GM19372 (cell line): ENCODE results near the gene GRID1.

Source experiments
- ATAC-seq: cut with Tn5 transposase; IDR thresholded peaks from one replicate; pipeline ENCODE4 v1.9.1; 2021; ENCODE audit warnings: mild to moderate bottlenecking, low read depth, moderate library complexity; ENCODE audit not compliant: unreplicated experiment

The GRID1 gene

DNA sequence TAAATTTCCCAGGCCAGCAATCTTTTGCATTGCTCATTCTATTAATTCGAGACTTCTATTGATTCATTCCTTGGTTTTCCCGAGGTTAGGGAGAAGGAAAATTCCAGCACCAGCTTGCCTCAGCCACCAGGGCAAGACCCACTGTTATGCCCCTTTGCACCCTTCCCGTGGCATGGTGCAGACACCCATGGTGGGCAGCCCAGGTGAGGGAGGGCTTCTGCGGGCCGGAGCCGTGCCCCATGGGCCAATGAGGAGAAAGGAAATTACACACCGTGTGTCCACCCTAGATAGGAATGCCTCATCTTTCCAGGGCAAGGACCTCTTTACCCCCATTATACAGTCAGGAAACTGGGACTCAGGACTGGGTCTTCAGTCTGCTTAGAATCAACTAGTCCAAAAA is 4.5 kb upstream of the GRID1 start:
- ATAC-seq: no peak

DNA sequence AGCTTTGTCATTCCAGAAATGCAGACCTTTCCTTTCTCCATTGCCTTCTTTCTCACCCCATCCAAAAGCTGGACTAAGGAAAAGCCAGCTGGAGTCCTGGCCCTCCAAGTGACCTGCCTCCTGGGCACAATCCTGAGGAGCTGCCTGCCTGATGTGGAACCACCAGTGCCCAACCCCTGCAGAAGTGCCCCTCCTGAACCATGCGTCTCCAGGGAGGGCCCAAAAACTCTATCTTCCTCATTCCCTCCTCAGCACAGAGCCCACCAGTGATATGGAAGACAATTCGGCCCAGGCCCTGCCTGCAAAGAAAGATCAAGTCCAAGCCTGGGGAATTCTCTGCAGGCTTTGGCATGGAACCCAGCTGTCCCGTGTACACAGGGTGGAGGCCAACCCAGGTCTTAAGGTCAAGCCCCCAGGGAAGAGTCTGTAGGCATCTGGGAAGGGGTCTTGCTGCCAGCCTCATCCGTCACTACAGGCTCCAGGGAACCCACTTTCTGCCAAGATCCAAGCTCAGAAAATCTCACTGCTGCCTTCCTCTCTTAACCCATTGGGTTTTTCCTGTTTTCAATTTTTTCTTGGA is 3.5 kb upstream of the GRID1 start:
- no peak for ATAC-seq

DNA sequence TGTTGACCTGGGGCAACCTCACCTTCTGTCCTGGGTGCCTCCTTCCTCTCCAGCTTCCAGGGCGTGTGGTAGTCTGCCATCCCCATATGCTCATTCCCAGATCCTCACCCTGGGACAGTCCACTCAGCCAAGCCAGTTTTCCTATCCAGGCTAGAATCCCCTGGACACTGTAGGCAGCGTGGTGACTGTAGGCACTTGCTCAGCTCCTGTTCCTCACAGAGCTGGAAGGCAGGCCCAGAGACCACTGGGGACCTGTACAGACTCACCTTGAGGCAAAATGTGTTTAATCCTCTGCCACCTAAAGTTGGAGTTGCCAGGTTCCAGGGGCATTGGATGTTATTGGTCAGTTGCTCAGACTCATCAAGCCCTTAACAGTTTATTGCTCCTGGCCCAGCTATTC is 2.4 kb upstream of the GRID1 start:
- ATAC-seq: no peak

DNA sequence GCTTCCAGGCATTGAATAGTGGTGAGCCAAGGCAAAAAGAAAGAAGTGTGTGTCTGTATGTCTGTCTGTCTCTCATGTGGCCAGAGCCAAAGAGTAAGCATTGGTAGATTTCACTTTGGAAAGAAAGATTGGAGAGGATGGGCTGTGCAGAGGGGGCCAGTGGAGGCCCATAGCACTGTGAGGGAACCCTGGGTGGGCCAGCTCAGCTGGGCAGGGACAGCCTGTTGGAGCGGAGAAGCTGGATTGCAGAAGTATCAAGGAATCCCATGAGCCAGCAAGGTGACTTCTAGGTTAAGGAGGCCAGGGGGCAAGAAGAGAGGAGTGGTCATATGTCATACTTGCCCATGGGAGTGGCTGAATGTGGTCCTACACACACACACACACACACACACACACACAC is 1.5 kb upstream of the GRID1 start:
- ATAC-seq: no peak

DNA sequence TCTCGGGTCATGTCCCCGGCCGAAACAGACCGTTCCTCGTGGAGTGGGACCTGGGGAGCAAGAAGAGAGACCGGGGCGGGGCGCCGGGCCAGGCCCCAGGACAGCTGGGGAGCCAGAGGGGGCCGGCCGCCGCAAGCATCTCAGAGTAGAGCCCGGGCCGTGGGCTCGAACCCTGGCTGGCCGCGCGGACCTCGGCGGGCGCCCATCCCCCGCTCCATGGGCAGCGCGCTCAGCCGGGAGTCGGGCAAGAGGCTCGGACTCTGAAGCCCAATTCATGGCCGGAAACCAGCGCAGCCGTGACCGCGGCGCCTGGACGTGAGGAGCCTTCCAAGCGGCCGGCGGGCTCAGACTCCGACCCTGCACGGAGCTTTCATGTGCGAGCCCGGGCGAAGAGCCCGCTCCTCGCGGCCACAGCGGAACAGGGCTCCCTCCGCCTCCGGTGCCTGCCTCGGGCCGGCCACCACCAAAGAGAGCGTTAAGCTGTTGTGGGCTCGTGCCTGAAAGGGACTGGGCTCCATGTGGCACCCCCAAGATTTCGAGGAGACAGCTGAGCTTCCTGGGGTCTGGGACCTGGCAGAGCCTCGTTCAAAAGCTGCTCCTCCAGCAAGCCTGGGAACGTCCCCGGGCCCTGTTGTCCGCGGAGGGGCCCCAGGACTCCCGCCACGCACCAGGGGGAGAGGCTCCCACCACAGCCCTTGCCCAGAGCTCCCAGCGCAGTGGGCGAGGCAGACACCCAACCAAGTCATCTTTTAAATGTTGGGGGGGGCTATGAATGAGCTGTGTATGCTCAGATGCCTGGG is 757 bp upstream of the GRID1 start:
- no peak for ATAC-seq

DNA sequence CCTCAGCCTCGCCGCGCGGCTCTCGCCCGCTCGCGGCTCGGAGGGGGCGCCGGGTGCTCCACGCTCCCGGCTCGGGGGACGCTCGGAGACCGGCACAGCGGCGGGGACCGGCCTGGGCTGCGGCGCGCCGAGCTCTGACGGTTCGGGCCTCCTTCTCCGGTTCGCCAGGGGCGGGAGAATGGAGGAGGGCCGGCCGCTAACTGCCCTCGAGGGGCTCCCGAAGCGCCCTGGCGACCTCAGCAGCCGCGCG is 232 bp upstream of the GRID1 start:
- ATAC-seq: no peak

DNA sequence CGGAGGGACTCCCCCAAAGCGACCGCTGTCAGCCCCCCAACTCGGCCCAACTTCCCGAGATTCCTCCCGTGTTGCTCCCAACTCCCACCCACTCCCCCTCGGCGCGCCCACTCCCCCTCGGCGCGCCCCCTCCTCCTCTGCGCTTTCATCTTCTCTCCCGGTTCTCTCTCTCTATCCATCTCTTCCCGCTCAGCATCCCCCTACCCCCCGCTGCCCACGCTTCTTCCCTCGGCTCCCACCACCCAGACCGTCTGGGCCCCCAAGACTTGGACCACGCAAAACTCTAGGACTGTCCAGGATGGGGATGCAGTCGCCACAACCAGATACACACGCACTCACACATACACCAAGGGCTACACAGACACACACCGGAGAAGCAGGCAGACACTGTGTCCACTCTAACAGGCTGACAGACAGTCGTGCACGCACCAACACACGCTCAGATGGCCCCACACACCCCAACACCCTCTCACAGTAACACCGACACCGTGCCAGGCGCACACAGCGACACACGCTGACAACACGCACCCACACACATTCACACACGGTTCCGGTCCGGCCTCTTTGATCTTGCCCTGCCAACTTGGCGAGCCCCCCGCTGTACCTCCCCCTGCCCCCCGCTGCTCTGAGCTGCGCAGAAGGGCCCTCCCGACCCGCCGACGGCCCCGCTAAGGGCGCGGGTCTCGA is 1.1 kb downstream of the GRID1 start:
- ATAC-seq: no peak

DNA sequence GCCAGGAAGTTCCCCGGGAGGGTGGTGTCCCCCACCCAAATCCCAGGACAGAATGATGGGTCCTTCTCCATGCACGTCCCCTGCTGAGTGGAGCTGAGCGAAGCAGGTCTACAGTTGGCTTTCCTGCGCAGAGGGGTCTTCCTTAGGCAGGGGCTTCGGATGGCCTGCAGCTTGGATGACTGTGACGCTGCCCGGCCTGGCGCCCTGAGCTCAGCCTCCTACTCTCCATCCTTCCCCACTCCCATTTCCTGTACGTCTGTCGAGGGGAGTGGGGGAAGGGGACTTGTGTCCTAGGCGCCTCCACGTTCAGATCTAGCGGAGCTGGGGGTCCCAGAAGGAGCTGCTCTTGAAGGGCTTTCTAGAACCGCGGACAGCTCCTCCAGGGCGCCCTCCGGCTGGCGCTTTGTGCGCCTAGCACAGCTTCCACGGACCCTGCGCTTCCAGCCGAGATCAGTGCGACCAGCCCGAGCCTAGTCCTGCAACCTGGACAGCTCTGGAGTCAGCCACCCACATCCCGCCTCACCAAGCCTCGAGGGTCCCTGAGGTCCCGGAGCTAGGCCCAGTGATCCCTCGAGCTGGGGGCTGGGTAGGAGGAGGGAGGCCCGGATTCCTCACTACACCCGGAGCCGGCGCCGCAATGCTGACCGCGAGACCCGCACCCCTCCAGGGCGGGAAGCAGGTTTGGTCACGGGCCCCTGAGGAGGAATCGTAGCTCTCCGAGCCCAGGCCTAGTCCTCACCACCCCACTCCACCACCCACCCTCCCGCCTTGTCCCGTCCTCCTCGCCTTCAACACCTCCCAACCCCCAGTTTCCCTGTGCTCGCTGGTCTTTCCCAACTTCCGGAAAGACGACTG is 1.9 kb downstream of the GRID1 start:
- no peak for ATAC-seq

DNA sequence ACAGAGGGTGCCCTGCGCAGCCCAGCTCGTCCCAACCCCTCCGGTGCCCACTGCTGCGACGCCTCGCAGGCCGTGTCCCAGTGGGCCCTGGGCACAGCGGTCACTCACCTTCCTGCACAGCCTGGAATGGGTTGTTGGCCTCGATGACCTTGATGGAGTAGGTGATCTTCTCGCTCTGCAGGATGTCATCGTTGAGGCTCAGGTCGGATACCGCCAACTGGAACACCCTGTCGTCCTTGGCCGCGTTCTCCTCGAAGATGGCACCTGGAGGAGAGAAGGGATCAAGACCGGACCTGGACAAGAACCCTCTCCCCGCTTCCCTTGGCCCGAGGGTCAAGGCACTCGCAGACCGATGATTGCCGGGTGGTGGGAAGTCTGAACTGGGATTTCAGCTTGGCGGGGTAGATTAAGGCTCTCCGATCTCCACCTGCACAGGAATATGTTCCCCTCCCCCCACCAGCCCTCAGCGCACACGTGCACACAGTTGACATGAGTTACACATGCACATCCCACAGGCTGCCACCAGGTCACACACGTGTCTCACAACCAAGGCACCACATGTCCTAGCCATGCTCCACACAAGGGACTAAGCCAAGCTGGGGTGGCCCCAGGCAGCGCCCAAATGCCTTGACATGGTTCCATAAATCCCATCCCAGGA is 2.6 kb downstream of the GRID1 start:
- no peak for ATAC-seq

DNA sequence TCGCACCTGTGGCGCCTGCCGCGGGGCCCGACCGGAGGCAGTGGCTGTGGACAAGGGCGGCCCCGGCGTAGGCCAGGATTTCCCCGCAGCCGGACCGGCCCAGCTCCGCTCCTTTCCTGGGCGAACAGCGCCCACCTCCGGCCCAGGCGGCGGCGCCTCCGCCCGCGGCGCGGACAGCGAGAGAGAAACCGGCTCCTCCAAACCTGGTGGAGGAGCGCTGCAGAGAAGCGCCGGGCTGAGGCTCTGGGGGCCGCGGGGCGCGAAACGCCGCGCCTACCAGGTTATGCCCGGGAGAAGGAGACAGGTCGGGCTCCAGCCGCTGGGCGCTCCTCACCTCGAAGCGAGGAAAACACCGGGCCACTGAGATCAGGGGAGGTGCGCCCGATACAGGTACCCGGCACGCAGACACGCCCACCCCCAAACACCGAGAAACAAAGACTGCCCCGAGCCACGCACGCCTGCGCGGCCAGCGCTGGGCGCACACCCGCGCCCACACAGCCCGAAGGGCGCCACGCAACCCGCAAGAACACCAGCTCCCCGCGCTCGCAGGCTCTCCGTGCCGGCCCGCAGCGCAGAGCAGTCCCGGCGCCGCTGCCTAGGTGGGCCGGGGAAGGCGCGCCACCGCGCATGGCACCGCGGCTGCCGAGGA is 3.3 kb downstream of the GRID1 start:
- ATAC-seq: no peak

DNA sequence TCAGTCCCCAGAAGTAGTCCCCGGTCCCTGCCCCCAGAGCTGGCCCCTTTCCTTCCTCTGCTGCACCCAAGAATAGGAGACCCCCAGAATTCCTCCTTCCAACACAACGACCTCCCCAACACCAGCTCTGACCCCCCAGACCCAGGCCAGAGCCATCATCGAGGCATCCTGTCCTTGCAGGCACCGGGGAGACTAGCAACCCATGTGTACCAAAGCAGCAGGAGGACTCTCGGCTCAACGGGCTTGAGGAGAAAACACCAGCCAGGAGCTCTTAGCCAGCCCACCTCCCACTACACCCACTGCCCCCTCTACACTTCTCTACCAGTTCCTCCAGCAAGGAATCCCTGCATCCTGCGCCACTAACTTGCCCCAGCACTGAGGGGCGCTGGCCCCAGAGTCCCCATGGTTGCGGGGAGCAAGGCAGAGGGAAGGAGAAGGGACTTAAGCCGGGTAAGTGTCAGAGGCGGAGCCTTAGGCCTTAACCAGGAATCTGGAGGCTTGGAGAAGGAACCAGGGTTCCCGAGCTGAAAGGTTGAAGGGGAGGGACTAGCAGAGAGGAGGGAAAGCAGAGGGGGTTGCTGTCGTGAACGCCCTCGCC is 3.9 kb downstream of the GRID1 start:
- ATAC-seq: no peak

DNA sequence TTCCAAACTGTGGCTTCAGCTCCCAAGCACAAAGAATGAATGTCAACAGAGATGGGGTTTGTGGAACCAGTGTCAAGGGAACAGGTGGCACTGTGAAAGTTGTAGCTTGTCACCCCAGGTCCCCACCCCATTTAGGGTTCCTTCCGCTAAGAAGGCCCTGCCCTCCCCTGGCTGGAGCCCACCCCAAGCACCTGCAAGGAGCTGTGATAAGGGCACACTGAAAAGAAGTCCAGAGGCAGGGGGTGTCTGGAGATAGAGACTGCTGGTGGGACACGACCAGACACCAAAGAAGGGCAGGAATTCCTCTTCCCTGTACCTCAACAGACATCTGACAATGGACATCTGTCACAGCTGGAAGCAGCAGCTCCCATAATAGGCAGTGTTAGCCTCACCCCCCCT is 4.5 kb downstream of the GRID1 start:
- no peak for ATAC-seq

DNA sequence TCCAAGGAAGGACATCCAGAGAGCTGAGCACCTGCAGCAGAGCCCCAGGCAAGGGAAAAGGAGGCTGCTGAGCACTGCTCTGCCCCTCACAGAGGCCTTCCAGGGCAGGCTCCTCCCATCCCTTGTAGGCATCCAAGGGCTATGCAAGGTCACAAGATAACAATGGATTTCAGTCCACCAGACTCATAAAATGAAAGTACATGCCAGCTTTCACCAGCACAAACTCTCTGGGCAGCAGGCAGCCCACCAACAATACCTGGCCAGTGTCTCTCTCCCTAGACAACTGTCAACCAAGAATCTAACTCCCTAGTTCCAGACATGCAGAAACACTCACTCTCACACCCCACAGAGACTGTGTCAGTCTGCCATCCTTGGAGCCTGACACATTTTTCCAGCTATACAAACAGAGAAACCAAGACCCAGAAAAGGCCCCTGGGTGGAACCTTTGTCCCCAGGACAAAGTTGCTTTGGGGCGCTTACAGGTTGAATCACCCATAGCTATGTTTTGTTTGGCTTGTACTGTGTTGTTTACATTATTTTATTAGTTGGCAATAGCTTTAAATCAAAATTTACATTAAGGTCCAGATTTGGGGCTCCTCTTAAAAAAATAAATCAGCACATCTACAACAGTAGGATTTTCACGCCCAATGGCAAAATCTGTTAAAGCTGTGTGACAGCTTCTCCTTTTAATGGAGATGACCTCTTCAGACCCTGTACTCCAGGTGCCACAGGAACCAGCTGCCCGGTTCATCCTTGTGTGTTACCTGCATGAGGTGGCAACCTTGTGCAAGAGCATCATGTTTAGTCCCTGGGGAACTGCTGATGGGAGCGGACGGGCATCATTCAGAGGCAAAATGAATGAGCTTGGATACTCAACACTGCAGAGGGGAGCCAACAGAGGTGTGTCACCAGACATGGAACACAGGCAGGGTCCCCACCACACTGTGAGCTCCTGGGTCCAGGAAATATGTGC is 5.2 kb downstream of the GRID1 start:
- no peak for ATAC-seq

DNA sequence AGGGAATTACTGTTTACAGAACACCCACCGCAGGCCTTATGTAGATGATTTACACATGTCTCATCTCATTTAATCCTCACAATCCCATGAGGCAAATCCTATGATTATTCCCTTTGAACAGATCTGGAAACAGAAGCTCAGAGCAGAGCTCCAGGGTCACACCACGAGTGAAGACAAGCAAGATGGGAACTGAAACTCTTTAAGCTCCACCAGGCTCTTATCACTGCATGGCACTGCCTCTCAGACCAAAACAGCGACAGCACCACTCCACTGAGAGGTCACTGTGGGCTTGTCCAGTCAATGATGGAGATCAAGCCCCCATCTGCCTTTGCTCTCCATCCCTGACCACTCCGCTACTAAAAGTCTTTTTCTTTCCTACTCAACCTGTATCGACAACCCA is 5.9 kb downstream of the GRID1 start:
- ATAC-seq: no peak

DNA sequence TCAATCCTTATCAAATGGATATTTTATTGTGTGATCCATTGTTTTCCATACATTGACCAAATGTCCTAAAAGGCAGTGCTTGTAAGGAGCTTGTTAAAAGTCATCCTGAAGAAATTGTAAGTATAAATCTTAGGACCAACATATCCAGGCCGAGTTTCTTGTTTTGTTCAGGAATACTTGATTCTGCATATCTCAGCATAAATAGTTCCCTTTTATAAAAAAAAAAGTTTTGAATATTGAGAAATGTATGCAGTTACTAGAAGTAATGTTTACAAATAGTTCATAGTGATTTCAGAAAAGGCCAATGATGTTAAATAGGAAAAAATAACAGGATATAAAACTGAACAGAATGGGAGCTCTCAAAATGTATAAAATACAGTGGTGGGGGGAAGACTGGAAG is 6.6 kb downstream of the GRID1 start:
- ATAC-seq: no peak

DNA sequence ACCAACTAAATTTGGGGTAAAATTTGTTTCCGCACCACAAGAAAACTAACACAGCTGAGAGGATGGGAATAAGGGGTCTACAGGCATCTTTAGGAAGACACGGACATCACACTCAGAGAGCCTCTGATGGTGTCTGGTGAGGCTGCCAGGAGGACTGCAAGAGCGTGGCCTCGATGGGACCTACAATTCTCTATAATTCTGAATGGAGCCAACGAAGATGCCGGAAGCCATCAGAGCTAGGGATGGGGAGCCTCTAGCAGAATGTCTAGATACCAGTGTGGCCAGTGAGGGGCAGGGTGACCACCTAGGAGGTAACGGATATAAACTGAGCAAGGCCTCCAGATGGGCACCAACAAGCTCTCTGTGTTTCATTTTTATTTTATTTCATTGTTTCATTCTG is 7.5 kb downstream of the GRID1 start:
- ATAC-seq: no peak

DNA sequence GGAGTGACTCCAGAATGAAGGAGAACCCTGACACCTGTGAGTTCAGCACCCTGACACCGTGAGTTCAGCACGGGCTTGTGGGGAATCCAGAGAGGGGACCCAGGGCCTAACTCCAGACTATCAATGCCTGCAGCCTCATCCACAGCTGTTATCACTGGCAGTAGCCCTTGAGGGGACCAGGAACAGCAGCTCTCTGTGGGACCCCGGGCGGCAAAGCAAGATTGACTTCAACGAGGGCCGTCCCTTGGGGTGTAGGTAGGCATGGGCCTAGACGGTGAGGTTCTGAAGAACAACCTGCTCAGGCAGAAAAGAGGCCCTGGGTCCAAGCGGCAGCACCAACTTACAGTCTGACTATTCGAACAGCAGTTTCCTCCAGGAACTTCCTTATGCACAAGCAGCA is 8.9 kb downstream of the GRID1 start:
- no peak for ATAC-seq

DNA sequence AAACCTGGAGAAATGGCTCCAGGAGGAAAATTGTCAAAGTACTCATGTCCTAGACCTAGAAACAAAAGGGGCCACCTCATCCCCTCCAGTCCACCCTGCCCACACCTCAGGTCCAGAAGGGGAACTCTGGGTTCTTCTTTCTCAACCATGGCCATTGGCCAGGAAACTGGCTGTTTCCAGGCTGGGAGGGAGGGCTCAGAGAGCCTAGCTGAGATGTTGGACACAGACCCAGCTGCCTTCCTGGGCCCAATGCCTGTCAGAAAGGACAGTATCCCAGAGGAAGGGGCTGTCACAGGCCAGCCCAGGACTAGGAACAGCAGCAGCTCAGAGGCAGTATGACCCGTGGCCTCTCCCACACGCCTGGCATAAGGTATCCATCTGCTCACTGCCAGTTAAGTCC is 9.6 kb downstream of the GRID1 start:
- no peak for ATAC-seq

DNA sequence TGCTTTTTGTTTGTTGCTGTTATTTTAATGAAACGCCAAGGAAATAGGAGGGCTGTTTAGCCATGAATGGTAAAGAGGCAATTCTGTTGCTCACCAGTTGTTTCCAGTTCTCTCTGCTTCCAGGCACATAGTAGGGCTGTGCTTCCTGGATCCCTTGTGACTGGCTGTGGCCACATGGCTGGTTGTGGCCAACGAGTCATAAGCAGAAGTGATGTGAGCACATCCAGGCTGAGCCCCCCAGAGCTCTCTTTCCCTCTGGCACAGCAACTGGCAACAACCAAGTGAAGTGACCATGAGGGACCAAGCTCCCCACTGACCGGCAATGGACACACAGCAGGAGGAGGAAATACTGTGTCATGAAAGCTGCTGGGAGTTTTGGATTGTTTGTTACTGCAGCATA is 10.3 kb downstream of the GRID1 start:
- ATAC-seq: no peak
